SK-N-SH (cell line): Measurements from ENCODE around the gene RNU7-1. TPM values are rescaled to one million over a fixed set of nuclear protein-coding genes. Genes with fewer than 3 reads are reported as not detected.

Source experiments
- CTCF ChIA-PET: fragments of 300-600, 350-600 bp; formaldehyde crosslinking; extraction: SDS; loops from one replicate; lab custom pipeline; 2021; lab: Yijun Ruan, JAX
- POLR2A ChIA-PET: fragments of 350-600 bp; sonication (Branson Sonifier 250); formaldehyde crosslinking; extraction: SDS; loops from one replicate; lab custom pipeline; 2020; ENCODE audit warnings: antibody characterized with exemption, inconsistent platforms; lab: Yijun Ruan, JAX
- DNase-seq: peaks from one replicate; pipeline ENCODE4 v3.0.0; 2012
- H2AFZ ChIP-seq: fragments of 200-600 bp; sonication (generic); 2 replicates; pipeline ENCODE4 v1.8.1; 2016; ENCODE audit warnings: antibody characterized with exemption, mild to moderate bottlenecking, low read depth
- H3F3A ChIP-seq: fragments of 200-600 bp; sonication (generic); replicated peaks from 2 replicates; pipeline ENCODE3; 2016; ENCODE audit warnings: antibody characterized with exemption, mild to moderate bottlenecking; ENCODE audit not compliant: insufficient read depth
- H3K27ac ChIP-seq, 2 experiments: fragments of 200-500 bp in 1 of 2; fragments of 200-600 bp in 1 of 2; sonication (Bioruptor generic) in 1 of 2; sonication (generic), shearing (Covaris generic) in 1 of 2; 2 replicates each; pipeline versions ENCODE4 v1.5.1 to v1.6.1; 2014 to 2016; ENCODE audit warnings: low read depth in 2 of 2, inconsistent platforms in 1 of 2, low read length in 1 of 2, mild to moderate bottlenecking in 1 of 2, mixed read lengths in 1 of 2
- H3K27me3 ChIP-seq: fragments of 200-600 bp; sonication (generic), shearing (Covaris generic); 2 replicates; pipeline ENCODE4 v1.6.1; 2016; ENCODE audit warnings: mixed run types; ENCODE audit not compliant: insufficient read depth
- H3K36me3 ChIP-seq, 2 experiments: fragments of 200-500 bp in 1 of 2; fragments of 200-600 bp in 1 of 2; sonication (Bioruptor generic) in 1 of 2; sonication (generic) in 1 of 2; replicated peaks in 1 of 2; 2 replicates each; pipeline versions ENCODE3 to v1.5.1; 2014 to 2016; ENCODE audit warnings: low read length in 1 of 2, mild to moderate bottlenecking in 1 of 2; ENCODE audit not compliant: insufficient read depth in 2 of 2, control insufficient read depth in 1 of 2
- H3K4me1 ChIP-seq, 2 experiments: fragments of 200-500 bp in 1 of 2; fragments of 200-600 bp in 1 of 2; sonication (Bioruptor generic) in 1 of 2; sonication (generic), shearing (Covaris generic) in 1 of 2; 2 replicates each; pipeline versions ENCODE4 v1.5.1 to v1.6.1; 2014 to 2016; ENCODE audit warnings: low read depth in 1 of 2, low read length in 1 of 2, mixed run types in 1 of 2; ENCODE audit not compliant: insufficient read depth in 2 of 2, control insufficient read depth in 1 of 2
- H3K4me2 ChIP-seq: fragments of 200-600 bp; sonication (generic), shearing (Covaris generic); 2 replicates; pipeline ENCODE4 v1.6.1; 2017; ENCODE audit warnings: mixed run types
- H3K4me3 ChIP-seq, 2 experiments: fragments of 200-500 bp in 1 of 2; fragments of 200-600 bp in 1 of 2; sonication (Bioruptor generic) in 1 of 2; sonication (generic), shearing (Covaris generic) in 1 of 2; 2 replicates each; pipeline versions ENCODE4 v1.5.1 to v1.8.1; 2014 to 2016; ENCODE audit warnings: low read depth in 2 of 2, inconsistent platforms in 1 of 2, low read length in 1 of 2, mild to moderate bottlenecking in 1 of 2, mixed read lengths in 1 of 2, moderate library complexity in 1 of 2
- H3K79me2 ChIP-seq: fragments of 200-600 bp; sonication (generic); 2 replicates; pipeline ENCODE4 v1.8.1; 2017; ENCODE audit warnings: mild to moderate bottlenecking; ENCODE audit not compliant: insufficient read depth
- H3K9ac ChIP-seq: fragments of 200-600 bp; sonication (generic); 2 replicates; pipeline ENCODE4 v1.6.1; 2017; ENCODE audit warnings: mixed run types
- H3K9me2 ChIP-seq: fragments of 200-600 bp; sonication (generic); 2 replicates; pipeline ENCODE4 v1.6.1; 2017; ENCODE audit warnings: mixed run types
- H3K9me3 ChIP-seq: fragments of 200-600 bp; sonication (generic); 2 replicates; pipeline ENCODE4 v1.6.1; 2017; ENCODE audit warnings: mixed run types, mild to moderate bottlenecking, moderate library complexity
- H4K20me1 ChIP-seq: fragments of 200-600 bp; sonication (generic); 2 replicates; pipeline ENCODE4 v1.6.1; 2017; ENCODE audit warnings: mild to moderate bottlenecking, mixed run types; ENCODE audit not compliant: insufficient read depth
- CTCF ChIP-seq: fragments of 200-600 bp; sonication (generic); IDR thresholded peaks from 2 replicates; pipeline ENCODE4 v1.6.1; 2017; ENCODE audit warnings: antibody characterized with exemption, mild to moderate bottlenecking, moderate library complexity
- EZH2phosphoT487 ChIP-seq: fragments of 200-600 bp; sonication (generic); IDR thresholded peaks from 2 replicates; pipeline ENCODE4 v1.6.1; 2017; ENCODE audit warnings: low read depth, mixed run types, mild to moderate bottlenecking, antibody characterized with exemption, moderate library complexity, borderline replicate concordance
- FOSL2 ChIP-seq: IDR thresholded peaks from 2 replicates; pipeline ENCODE4 v1.4.0; 2012; ENCODE audit warnings: low read depth, mild to moderate bottlenecking, moderate library complexity, borderline replicate concordance
- FOXJ3 ChIP-seq: sonication (generic); formaldehyde crosslinking; IDR thresholded peaks from 2 replicates; pipeline ENCODE4 v1.5.1; 2020; ENCODE audit warnings: mild to moderate bottlenecking, missing genetic modification reagents
- GABPA ChIP-seq: IDR thresholded peaks from 2 replicates; pipeline ENCODE4 v1.4.0; 2012; ENCODE audit warnings: low read depth, mild to moderate bottlenecking
- GATA2 ChIP-seq: sonication (generic); formaldehyde crosslinking; IDR thresholded peaks from 2 replicates; pipeline ENCODE4 v1.5.0; 2020; ENCODE audit warnings: mild to moderate bottlenecking, missing genetic modification reagents
- JUND ChIP-seq: IDR thresholded peaks from 2 replicates; pipeline ENCODE4 v1.4.0; 2012
- MEF2A ChIP-seq: IDR thresholded peaks from 2 replicates; pipeline ENCODE4 v1.4.0; 2012; ENCODE audit warnings: low read depth, borderline replicate concordance
- POLR2AphosphoS5 ChIP-seq: IDR thresholded peaks from 2 replicates; pipeline ENCODE4 v1.6.1; 2012; ENCODE audit warnings: low read depth, low read length
- RAD21 ChIP-seq: IDR thresholded peaks from 2 replicates; pipeline ENCODE4 v1.6.1; 2012; ENCODE audit warnings: mild to moderate bottlenecking, low read length
- RCOR1 ChIP-seq: fragments of 150-350 bp; IDR thresholded peaks from 2 replicates; pipeline ENCODE4 v1.6.1; 2017; ENCODE audit warnings: antibody characterized with exemption, low read length
- RFX5 ChIP-seq: IDR thresholded peaks from 2 replicates; pipeline ENCODE4 v1.6.1; 2012; ENCODE audit warnings: mild to moderate bottlenecking, improper control_type of control experiment, low read length
- RXRA ChIP-seq: IDR thresholded peaks from 2 replicates; pipeline ENCODE4 v1.4.0; 2012; ENCODE audit warnings: low read depth, mild to moderate bottlenecking, borderline replicate concordance
- SIN3A ChIP-seq: IDR thresholded peaks from 2 replicates; pipeline ENCODE4 v1.6.1; 2012; ENCODE audit warnings: low read depth, mild to moderate bottlenecking, low read length, moderate library complexity, borderline replicate concordance
- TAF1 ChIP-seq: IDR thresholded peaks from 2 replicates; pipeline ENCODE4 v1.6.1; 2012; ENCODE audit warnings: low read depth, mild to moderate bottlenecking, low read length, moderate library complexity, borderline replicate concordance
- TCF12 ChIP-seq: IDR thresholded peaks from 2 replicates; pipeline ENCODE4 v1.4.0; 2012
- TEAD4 ChIP-seq: IDR thresholded peaks from 2 replicates; pipeline ENCODE4 v1.4.0; 2012; ENCODE audit warnings: mild to moderate bottlenecking, borderline replicate concordance; ENCODE audit not compliant: insufficient read depth
- WGBS: methylation state at CpG from one replicate; pipeline ENCODE4 v1.1.6; 2017; ENCODE audit warnings: low lambda C conversion rate; 5-methylcytosine and 5-hydroxymethylcytosine counted together
- polyA plus RNA-seq, 3 experiments: library from polyadenylated mRNA; depleted of rRNA; stranded (reverse); fragments of >200 nt; gene quantifications; 2 replicates each; pipeline ENCODE4 v1.2.3, GENCODE V29; 2012
- TF ChIP-seq, protein P1 (sequence below): IDR thresholded peaks from 2 replicates; pipeline ENCODE4; 2012
- TF ChIP-seq, protein P2 (sequence below): IDR thresholded peaks from 2 replicates; pipeline ENCODE4 v1.6.1; 2012; ENCODE audit warnings: mild to moderate bottlenecking, low read depth, low read length, moderate library complexity
- TF ChIP-seq, protein P3 (sequence below): IDR thresholded peaks from 2 replicates; pipeline ENCODE4 v1.4.0; 2012; ENCODE audit warnings: low read depth

The RNU7-1 gene
- polyA plus RNA-seq, 1 of the 3 experiments (the other 2 are of a cell fraction) = not detected

DNA sequence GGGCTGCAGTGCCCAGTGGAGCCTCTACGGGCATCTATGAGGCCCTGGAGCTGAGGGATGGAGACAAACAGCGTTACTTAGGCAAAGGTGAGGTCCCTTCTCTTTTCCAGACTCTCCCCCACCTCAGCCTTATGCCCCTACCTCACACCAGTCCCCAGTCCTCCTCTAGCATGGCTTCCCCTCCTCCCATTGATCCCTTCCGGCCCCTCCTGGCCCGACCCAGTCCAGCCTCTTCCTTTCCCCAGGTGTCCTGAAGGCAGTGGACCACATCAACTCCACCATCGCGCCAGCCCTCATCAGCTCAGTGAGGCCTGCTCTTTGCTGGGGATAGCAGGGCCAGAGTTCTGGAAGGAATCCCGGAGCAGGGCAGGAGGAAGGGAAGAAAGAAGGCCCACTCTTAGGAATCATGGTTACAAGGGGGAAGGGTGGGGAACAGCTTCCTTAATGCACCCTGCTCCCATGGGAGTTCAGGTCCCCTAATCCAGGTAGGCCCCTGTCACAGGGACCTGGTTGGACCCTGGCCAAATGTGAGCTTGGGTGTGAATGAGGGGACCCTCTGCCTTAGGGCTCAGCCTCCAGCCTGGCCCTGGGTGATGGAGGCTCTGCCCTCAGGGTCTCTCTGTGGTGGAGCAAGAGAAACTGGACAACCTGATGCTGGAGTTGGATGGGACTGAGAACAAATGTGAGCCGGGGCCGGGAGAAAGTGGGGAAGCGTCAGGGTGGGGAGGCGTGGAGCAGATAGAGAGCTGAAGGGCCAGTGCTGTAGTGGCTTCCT lies 27.0 kb upstream of the RNU7-1 start:
- H3K36me3 ChIP-seq = peaks cover 6 to 9% of the 10 kb centered on the region in 2 experiments
- CTCF ChIA-PET = interaction anchor here (0.7 to 9.6 kb wide), 11 partner anchors 9 to 197 kb away, joined by 3 to 62 read pairs (median 4); partner anchors contain the start of genes C12orf57, RNU7-1 and SPSB2

More for the DNA sequence above, 27.0 kb upstream of the RNU7-1 start:
- WGBS = 98% methylated on average over 11 of the region's 11 CpGs
- DNase-seq = no peak
- H3K27me3 ChIP-seq = no peaks in the 10 kb centered on the region
- H3K9ac ChIP-seq = no peak overlapping the region
- H3K79me2 ChIP-seq = peaks cover 13% of the 10 kb centered on the region; the same call in 1 of the 2 replicates
- no peak overlapping the region; the same call in 1 of the 2 replicates for H3K4me2 ChIP-seq
- no peak overlapping the region for H3K27ac ChIP-seq
- H3K4me1 ChIP-seq = peaks cover 14 to 18% of the 10 kb centered on the region in 2 experiments; a peak in 2 of 4 replicates
- no peak for TF ChIP-seq FOXJ3 (CRISPR knock-in tag)
- TF ChIP-seq, protein P1, sequence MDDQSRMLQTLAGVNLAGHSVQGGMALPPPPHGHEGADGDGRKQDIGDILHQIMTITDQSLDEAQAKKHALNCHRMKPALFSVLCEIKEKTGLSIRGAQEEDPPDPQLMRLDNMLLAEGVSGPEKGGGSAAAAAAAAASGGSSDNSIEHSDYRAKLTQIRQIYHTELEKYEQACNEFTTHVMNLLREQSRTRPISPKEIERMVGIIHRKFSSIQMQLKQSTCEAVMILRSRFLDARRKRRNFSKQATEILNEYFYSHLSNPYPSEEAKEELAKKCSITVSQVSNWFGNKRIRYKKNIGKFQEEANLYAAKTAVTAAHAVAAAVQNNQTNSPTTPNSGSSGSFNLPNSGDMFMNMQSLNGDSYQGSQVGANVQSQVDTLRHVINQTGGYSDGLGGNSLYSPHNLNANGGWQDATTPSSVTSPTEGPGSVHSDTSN = no peak
- no peak for TF ChIP-seq TAF1
- no peak for TF ChIP-seq CTCF
- no peak for TF ChIP-seq MEF2A
- no peak for TF ChIP-seq GATA2 (CRISPR knock-in tag)
- no peak for TF ChIP-seq FOSL2
- TF ChIP-seq JUND = no peak
- no peak for TF ChIP-seq TCF12
- TF ChIP-seq, protein P2, sequence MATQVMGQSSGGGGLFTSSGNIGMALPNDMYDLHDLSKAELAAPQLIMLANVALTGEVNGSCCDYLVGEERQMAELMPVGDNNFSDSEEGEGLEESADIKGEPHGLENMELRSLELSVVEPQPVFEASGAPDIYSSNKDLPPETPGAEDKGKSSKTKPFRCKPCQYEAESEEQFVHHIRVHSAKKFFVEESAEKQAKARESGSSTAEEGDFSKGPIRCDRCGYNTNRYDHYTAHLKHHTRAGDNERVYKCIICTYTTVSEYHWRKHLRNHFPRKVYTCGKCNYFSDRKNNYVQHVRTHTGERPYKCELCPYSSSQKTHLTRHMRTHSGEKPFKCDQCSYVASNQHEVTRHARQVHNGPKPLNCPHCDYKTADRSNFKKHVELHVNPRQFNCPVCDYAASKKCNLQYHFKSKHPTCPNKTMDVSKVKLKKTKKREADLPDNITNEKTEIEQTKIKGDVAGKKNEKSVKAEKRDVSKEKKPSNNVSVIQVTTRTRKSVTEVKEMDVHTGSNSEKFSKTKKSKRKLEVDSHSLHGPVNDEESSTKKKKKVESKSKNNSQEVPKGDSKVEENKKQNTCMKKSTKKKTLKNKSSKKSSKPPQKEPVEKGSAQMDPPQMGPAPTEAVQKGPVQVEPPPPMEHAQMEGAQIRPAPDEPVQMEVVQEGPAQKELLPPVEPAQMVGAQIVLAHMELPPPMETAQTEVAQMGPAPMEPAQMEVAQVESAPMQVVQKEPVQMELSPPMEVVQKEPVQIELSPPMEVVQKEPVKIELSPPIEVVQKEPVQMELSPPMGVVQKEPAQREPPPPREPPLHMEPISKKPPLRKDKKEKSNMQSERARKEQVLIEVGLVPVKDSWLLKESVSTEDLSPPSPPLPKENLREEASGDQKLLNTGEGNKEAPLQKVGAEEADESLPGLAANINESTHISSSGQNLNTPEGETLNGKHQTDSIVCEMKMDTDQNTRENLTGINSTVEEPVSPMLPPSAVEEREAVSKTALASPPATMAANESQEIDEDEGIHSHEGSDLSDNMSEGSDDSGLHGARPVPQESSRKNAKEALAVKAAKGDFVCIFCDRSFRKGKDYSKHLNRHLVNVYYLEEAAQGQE = no peak
- no peak for TF ChIP-seq EZH2phosphoT487
- TF ChIP-seq SIN3A = no peak
- TF ChIP-seq, protein P3, sequence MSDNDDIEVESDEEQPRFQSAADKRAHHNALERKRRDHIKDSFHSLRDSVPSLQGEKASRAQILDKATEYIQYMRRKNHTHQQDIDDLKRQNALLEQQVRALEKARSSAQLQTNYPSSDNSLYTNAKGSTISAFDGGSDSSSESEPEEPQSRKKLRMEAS = no peak
- no peak for TF ChIP-seq TEAD4
- no peak for TF ChIP-seq GABPA
- TF ChIP-seq RCOR1 = no peak
- TF ChIP-seq POLR2AphosphoS5 = no peak
- TF ChIP-seq RFX5 = no peak
- TF ChIP-seq RAD21 = no peak
- TF ChIP-seq RXRA = no peak
- H3K9me2 ChIP-seq = no peaks in the 10 kb centered on the region
- no peak overlapping the region for H3K4me3 ChIP-seq
- no peaks in the 10 kb centered on the region for H3F3A ChIP-seq
- H2AFZ ChIP-seq = no peak overlapping the region
- no peaks in the 10 kb centered on the region for H4K20me1 ChIP-seq
- no peaks in the 10 kb centered on the region for H3K9me3 ChIP-seq
- POLR2A ChIA-PET = interaction anchor here (1.7 to 2.7 kb wide), 4 partner anchors 9 to 44 kb away, joined by 6 to 15 read pairs (median 10); partner anchors contain the start of genes C12orf57, RNU7-1 and SPSB2
